IPS-20b (cell line): ENCODE data around the gene GBF1.
A peak's percentile ranks its signal among the peaks of the same experiment; 100 is the strongest.
"Not testable (repeated sequence)": the region's sequence is repeated elsewhere in the genome, so short reads cannot be mapped to it uniquely, and the experiment has no call there.

Source experiments
- H3K27ac ChIP-seq: one replicate; pipeline ENCODE4 v1.5.1; 2013; ENCODE audit warnings: low read length
- H3K27me3 ChIP-seq: 2 replicates; pipeline ENCODE4 v1.6.1; 2013; ENCODE audit warnings: mild to moderate bottlenecking, low read length, inconsistent platforms; ENCODE audit not compliant: insufficient read depth
- H3K36me3 ChIP-seq: 2 replicates; pipeline ENCODE4 v1.6.1; 2013; ENCODE audit warnings: low read depth, mild to moderate bottlenecking, inconsistent platforms, low read length, moderate library complexity; ENCODE audit not compliant: insufficient read depth
- H3K4me1 ChIP-seq: 2 replicates; pipeline ENCODE4 v1.6.1; 2013; ENCODE audit warnings: mild to moderate bottlenecking, control low read depth, inconsistent platforms, low read length, moderate library complexity; ENCODE audit not compliant: insufficient read depth
- H3K4me3 ChIP-seq: 2 replicates; pipeline ENCODE4 v1.5.1; 2013; ENCODE audit warnings: mild to moderate bottlenecking, low read length, inconsistent platforms
- H3K9ac ChIP-seq: 2 replicates; pipeline ENCODE4 v1.6.1; 2013; ENCODE audit warnings: low read depth, mild to moderate bottlenecking, inconsistent platforms, low read length, moderate library complexity
- H3K9me3 ChIP-seq: 2 replicates; pipeline ENCODE4 v1.6.1; 2013; ENCODE audit warnings: mild to moderate bottlenecking, low read depth, low read length, inconsistent platforms; ENCODE audit not compliant: insufficient read depth

GBF1 gene, protein sequence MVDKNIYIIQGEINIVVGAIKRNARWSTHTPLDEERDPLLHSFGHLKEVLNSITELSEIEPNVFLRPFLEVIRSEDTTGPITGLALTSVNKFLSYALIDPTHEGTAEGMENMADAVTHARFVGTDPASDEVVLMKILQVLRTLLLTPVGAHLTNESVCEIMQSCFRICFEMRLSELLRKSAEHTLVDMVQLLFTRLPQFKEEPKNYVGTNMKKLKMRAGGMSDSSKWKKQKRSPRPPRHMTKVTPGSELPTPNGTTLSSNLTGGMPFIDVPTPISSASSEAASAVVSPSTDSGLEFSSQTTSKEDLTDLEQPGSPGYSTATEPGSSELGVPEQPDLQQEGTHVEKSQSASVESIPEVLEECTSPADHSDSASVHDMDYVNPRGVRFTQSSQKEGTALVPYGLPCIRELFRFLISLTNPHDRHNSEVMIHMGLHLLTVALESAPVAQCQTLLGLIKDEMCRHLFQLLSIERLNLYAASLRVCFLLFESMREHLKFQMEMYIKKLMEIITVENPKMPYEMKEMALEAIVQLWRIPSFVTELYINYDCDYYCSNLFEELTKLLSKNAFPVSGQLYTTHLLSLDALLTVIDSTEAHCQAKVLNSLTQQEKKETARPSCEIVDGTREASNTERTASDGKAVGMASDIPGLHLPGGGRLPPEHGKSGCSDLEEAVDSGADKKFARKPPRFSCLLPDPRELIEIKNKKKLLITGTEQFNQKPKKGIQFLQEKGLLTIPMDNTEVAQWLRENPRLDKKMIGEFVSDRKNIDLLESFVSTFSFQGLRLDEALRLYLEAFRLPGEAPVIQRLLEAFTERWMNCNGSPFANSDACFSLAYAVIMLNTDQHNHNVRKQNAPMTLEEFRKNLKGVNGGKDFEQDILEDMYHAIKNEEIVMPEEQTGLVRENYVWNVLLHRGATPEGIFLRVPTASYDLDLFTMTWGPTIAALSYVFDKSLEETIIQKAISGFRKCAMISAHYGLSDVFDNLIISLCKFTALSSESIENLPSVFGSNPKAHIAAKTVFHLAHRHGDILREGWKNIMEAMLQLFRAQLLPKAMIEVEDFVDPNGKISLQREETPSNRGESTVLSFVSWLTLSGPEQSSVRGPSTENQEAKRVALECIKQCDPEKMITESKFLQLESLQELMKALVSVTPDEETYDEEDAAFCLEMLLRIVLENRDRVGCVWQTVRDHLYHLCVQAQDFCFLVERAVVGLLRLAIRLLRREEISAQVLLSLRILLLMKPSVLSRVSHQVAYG (N-terminal part only)

DNA sequence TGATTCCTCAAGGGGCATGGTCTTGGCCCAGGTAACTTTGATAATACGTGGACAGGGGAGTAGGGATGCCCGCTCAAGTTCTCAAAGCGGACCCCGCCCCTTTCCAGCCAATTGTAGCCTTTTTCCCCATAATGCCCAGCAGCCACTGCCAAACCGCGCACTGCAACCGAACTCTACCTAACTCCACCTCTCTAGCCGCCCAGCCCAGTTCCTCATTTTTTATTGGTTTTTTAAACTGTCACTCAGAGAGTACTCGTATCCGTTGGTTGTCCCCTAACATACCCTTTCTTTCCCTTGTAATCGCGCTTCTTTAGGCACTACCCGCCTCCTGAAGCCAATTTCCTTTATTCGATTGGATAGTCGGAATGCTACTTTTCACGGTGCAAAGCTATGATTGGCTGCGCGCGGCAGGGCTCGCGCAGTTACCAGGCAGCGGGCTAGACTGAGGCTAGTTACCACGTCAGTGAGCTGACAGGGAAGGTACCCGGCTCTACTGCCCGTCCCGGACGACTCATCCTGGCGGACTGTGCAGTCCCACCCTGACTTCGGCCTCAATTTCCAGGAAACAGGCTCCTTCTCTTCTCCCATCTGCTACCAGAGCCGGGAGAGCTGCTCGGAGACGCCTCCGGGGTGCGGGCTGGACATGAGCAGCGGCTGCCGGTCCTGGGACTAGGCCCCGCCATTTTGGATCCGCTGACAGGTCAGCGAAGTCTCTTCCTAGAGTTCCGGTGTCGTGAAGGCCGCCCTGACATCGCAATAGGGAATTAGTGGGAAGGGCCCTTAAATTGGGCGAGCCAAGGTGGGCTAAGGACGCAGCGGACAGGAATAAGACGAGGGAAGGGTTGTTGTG lies at the start of gene GBF1:
Gene GBF1 (plus strand): TSS at position 451 of the 850 bp plus-strand sequence. CDS start 13,407 bp downstream, outside the sequence.
- Histone ChIP-seq H3K27me3 (peaks cover 33% of the 10 kb centered on the region), H3K9ac (peak within 1 kb of the TSS; percentile 73; the same call in 1 of the 2 replicates), H3K4me3 (peak within 1 kb of the TSS; percentile 91), H3K4me1 (peaks cover 6% of the 10 kb centered on the region; the same call in 1 of the 2 replicates), H3K9me3 (no peaks in the 10 kb centered on the region), H3K36me3 (no peaks in the 10 kb centered on the region), H3K27ac (no peak within 1 kb of the TSS)

DNA sequence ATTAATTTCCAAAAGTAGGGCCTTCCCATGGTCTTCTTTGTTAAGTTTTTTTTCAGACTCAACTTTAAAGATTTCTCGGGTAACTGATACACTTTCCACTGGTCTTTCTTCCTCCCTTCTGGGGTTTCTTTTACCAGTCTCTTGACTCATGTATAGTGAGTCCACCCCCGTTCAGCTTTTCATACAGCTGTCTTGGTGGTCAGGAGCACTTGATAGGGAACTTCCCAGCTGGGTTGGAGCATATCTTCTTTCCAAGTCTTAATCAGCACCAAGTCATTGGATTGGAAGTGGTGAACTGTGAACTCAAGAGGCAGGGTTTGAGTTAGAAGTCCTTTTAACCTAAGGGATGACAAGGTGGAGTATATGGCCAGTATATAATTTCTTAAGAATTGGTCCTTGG lies 48.4 kb upstream of the GBF1 start:
- Histone ChIP-seq H3K27ac (no peak overlapping the region), H3K27me3 (no peaks in the 10 kb centered on the region; the same call in 1 of the 2 replicates), H3K9me3 (peaks cover 15% of the 10 kb centered on the region), H3K4me1 (no peaks in the 10 kb centered on the region), H3K9ac (no peak overlapping the region), H3K36me3 (no peaks in the 10 kb centered on the region), H3K4me3 (no peak overlapping the region)

DNA sequence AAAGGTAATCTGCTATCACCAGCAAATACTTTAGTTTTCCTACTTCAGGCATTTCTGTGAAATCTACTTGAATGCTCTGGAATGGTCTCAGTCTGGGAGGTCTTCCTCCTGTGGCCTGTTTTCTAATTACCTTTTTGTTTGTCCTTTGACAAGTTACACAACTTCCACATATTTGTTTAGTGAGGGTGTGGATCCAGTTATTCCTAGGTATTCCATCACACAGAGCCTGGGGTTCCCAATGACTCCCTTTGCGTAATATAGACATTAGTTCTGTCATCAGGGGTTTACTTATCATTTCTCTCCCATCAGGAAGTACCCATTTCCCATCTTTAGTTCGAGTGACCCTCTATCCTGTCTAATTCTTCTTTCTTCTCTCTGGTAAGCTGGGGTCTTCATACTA lies 47.3 kb upstream of the GBF1 start:
- Histone ChIP-seq H3K36me3 (no peaks in the 10 kb centered on the region), H3K9ac (no peak overlapping the region), H3K27me3 (no peaks in the 10 kb centered on the region), H3K27ac (no peak overlapping the region), H3K4me1 (no peaks in the 10 kb centered on the region), H3K4me3 (no peak overlapping the region), H3K9me3 (peaks cover 4% of the 10 kb centered on the region; the same call in 1 of the 2 replicates)

DNA sequence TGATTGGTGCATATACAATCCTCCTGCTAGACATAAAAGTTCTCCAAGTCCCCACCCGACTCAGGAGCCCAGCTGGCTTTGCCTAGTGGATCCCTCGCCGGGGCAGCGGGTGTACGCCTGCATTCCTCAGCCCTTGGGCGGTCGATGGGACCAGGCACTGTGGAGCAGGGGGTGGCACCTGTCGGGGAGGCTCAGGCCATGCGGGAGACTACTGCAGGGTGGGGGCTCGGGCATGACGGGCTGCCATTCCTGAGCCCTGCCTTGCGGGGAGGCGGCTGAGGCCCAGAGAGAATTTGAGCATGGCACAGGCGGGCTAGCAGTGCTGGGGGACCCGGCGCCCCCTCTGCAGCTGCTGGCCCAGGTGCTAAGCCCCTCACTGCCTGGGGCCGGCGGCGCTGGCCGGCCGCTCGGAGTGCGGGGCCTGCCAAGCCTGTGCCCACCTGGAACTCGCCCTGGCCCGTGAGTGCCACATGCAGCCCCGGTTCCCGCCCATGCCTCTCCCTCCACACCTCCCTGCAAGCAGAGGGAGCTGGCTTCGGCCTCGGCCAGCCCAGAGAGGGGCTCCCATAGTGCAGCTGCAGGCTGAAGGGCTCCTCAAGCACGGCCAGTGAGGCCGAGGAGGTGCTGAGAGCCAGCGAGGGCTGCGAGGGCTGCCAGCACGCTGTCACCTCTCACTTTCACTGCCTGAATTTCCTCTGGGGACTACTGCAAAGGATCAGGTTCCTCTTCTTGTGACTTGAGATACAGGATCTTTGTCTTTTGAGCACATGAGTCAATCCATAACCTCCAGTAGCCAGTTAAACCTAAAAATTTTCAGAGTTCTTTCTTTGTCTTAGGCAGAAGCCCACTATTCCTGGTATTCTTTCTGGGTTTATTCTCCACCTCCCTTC lies 44.3 kb upstream of the GBF1 start:
- no peaks in the 10 kb centered on the region for H3K4me1 ChIP-seq
- H3K9me3 ChIP-seq: peaks cover 7% of the 10 kb centered on the region; the same call in 1 of the 2 replicates
- no peak overlapping the region for H3K4me3 ChIP-seq
- H3K27me3 ChIP-seq: no peaks in the 10 kb centered on the region; the same call in 1 of the 2 replicates
- no peaks in the 10 kb centered on the region for H3K36me3 ChIP-seq
- no peak overlapping the region for H3K9ac ChIP-seq
- H3K27ac ChIP-seq: no peak overlapping the region

DNA sequence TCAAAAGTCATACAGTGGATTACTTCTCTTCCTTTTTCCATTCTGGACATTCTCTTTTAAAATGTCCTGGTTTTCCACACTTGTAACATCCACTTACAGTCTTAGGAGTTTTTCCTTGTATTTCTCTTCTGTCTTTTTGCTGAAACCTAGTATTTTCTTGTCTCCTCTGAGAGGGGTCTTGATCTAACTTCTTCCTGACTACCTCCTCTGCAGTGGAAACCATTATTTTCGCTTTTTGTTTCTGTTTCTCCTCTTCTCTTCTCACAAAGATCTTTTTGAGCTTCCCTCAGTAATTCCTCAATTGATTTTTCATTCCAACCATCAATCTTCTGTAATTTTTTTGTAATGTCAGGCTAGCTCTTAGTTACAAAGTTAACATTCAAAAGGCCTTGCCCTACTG lies 42.9 kb upstream of the GBF1 start:
- H3K36me3 ChIP-seq: no peaks in the 10 kb centered on the region
- no peaks in the 10 kb centered on the region for H3K4me1 ChIP-seq
- no peaks in the 10 kb centered on the region; the same call in 1 of the 2 replicates for H3K27me3 ChIP-seq
- no peak overlapping the region for H3K9ac ChIP-seq
- H3K27ac ChIP-seq: no peak overlapping the region
- H3K4me3 ChIP-seq: no peak overlapping the region
- H3K9me3 ChIP-seq: peaks cover 7% of the 10 kb centered on the region; the same call in 1 of the 2 replicates

DNA sequence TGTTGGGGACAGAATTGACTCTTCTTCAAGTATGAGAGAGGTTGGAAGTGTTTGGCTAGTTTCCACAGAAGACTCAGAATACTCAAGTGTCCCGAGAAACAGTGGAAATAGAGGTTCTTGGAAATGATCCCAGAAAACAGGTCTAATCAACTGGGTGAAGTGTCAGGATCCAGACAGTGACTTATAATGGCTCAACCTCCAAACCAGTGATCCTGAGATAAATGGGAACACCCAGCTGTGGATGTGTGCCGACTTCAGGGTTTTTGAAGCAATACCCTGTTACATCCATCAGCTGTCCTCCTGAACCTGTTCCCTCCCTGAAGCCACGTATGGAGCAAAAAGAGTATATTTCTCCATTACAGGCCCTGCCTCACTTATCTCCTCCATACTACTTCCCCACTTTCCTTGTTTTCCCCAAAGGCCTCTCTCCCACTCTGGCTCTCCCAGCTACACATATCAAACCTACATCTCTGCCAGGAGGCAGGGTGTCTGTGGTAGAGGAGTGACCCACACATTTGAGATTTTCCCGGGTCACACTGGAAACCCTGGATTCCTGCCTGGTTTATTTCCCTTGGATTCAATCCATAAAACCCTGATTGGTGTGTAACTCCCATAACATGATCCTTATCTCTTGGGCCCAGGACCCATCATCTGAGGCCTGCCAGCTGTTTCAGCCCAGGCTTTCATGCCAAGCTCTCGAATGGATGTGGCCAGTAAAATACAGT lies 36.9 kb upstream of the GBF1 start:
- Histone ChIP-seq H3K27me3 (no peaks in the 10 kb centered on the region; the same call in 1 of the 2 replicates), H3K4me3 (no peak overlapping the region), H3K27ac (no peak overlapping the region)

DNA sequence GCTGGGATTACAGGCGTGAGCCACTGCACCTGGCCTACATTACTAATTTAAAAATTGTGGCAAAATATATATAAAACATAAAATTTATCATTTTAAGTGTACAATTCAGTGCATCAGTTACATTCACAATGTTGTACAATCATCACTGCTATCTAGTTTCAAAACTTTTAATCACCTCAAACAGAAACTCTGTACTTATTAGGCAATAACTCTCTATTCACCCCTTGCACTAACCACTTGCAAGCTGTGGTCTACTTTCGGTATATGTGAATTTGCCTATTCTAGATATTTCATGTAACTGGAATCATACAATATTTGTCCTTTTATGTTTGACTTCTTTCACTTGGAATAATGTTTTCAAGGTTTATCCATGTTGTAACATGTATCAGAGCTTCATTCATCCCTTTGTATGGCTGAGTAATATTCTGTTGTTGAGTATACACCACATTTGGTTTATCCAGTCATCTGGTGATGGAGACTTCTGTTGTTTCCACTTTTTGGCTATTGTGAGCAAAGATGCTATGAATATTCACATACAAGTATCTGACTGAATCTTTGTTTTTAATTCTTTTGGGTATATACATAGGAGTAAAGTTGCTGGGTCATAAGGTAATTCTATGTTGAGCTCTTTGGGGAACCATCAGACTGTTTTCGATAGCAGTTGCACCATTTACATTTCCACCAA lies 33.6 kb upstream of the GBF1 start:
- Histone ChIP-seq H3K4me3 (no peak overlapping the region), H3K4me1 (no peaks in the 10 kb centered on the region), H3K27ac (no peak overlapping the region), H3K36me3 (no peaks in the 10 kb centered on the region), H3K9me3 (no peaks in the 10 kb centered on the region), H3K27me3 (no peaks in the 10 kb centered on the region), H3K9ac (no peak overlapping the region)

More for the DNA sequence above, 36.9 kb upstream of the GBF1 start:
- H3K9ac ChIP-seq: no peak overlapping the region
- peaks cover 3% of the 10 kb centered on the region; the same call in 1 of the 2 replicates for H3K9me3 ChIP-seq
- H3K4me1 ChIP-seq: no peaks in the 10 kb centered on the region
- no peaks in the 10 kb centered on the region for H3K36me3 ChIP-seq

DNA sequence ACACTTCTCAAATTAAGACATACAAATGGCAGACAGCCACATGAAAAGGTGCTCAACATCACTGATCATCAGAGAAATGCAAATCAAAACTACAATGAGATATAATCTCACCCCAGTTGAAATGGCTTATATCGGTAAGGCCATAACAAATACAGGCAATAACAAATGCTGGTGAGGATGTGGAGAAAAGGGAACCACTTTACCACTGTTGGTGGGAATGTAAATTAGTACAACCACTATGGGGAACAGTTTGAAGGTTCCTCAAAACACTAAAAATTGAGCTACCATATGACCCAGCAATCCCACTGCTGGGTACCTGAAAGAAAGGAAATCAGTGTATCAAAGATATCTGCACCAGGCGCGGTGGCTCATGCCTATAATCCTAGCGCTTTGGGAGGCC lies 31.7 kb upstream of the GBF1 start:
- H3K36me3 ChIP-seq, H3K4me1 ChIP-seq, H3K27me3 ChIP-seq, H3K9ac ChIP-seq, H3K9me3 ChIP-seq, H3K4me3 ChIP-seq, H3K27ac ChIP-seq: not testable (repeated sequence)

DNA sequence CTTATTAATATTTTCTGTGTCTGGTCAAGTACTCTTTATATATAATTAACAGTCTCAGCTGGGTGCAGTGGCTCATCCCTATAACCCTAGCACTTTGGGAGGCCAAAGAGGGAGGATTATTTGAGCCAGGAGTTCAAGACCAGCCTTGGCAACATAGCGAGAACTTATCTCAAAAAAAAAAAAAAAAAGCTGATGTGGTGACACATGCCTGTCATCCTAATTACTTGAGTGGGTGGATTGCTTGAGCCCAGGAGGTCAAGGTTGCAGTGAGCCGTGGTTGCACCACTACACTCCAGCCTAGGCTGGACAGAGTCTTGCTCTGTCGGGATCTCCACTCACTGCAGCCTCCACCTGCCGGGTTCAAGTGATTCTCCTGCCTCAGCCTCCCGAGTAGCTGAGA lies 26.0 kb upstream of the GBF1 start:
- H3K9ac ChIP-seq: no peak overlapping the region
- no peak overlapping the region for H3K27ac ChIP-seq
- H3K4me3 ChIP-seq: no peak overlapping the region
- peaks cover 28% of the 10 kb centered on the region for H3K27me3 ChIP-seq
- H3K36me3 ChIP-seq: no peaks in the 10 kb centered on the region
- H3K4me1 ChIP-seq: no peaks in the 10 kb centered on the region
- H3K9me3 ChIP-seq: no peaks in the 10 kb centered on the region
